ENCODE data around the gene EOLA1.
A peak's percentile ranks its signal among the peaks of the same experiment; 100 is the strongest.
"Not testable (repeated sequence)": the region's sequence is repeated elsewhere in the genome, so short reads cannot be mapped to it uniquely, and the experiment has no call there.

EOLA1 gene

DNA sequence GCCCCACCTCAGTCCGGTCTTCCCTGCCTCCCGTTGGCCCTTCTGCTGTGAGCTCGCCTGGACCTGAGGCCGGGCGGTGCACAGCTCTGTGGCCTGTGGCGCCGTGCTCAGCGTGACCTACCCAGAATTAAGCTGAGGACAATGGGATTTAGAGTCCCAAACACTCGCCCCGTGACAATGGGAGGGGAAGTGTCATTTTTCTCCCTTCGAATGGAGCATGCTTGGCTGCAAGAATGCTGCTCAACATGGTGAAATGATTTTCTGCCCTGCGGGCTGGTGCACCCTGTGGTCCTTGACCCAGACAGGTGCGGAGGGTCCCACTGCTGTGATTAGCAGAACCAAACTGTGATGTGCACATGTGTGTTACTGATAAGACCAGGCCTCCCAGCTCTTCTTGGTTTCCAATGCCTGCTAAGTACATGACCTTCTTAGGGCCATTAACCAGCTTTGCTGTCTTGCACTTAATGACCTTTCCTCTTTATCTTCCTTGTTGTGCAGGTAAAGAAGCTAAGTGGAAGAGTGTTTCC lies 772 bp downstream of the EOLA1 start:
- no peak for DNase-seq (ENCODE audit: low read depth)
- peak overlapping the region; percentile 75 for H3K4me3 ChIP-seq (ENCODE audit: low read depth, low read length)
- TF ChIP-seq, protein P1, sequence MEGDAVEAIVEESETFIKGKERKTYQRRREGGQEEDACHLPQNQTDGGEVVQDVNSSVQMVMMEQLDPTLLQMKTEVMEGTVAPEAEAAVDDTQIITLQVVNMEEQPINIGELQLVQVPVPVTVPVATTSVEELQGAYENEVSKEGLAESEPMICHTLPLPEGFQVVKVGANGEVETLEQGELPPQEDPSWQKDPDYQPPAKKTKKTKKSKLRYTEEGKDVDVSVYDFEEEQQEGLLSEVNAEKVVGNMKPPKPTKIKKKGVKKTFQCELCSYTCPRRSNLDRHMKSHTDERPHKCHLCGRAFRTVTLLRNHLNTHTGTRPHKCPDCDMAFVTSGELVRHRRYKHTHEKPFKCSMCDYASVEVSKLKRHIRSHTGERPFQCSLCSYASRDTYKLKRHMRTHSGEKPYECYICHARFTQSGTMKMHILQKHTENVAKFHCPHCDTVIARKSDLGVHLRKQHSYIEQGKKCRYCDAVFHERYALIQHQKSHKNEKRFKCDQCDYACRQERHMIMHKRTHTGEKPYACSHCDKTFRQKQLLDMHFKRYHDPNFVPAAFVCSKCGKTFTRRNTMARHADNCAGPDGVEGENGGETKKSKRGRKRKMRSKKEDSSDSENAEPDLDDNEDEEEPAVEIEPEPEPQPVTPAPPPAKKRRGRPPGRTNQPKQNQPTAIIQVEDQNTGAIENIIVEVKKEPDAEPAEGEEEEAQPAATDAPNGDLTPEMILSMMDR (IDR thresholded peaks at IDR 0.05; ENCODE audit: low read depth, low read length, missing control alignments), result no peak

DNA sequence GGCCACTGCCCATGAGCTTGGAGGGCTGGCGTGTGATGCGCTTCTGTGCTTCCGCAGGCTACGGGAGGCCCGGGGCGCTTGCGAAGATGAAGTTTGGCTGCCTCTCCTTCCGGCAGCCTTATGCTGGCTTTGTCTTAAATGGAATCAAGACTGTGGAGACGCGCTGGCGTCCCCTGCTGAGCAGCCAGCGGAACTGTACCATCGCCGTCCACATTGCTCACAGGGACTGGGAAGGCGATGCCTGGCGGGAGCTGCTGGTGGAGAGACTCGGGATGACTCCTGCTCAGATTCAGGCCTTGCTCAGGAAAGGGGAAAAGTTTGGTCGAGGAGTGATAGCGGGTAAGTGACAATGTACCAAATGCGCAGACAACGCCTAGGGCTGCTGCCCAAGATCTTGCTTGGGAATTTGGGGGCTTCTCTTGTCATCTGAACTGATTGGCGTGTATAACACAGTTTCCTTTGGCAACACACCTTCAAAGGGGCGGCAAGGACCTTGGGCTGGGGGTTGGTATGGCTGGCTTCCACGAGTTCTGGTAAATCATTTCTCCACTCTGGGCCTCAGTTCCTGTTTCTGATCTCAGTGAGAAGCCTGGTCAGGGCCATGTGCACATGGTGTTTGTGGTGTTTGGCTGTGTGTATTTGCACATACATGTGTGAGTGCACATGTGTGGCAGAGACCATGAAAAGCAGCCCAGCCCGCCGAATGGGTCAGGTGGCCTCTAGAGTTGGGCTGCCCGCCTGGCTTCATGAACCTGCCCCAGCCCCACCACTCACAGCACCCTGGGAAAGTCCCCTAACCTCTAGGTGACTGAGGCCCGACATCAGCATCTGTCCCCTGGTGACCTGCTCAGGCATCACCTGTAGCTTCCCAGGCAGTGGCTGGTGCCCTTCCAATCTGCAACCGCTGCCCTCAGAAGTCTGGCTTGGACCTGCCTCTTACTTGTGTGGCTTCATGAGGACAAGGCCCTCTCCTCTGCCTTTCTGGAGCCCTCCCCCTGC lies 5.0 kb downstream of the EOLA1 start:
- DNase-seq (ENCODE audit: low read depth); H3K4me3 ChIP-seq (ENCODE audit: low read depth, low read length): not testable (repeated sequence)

DNA sequence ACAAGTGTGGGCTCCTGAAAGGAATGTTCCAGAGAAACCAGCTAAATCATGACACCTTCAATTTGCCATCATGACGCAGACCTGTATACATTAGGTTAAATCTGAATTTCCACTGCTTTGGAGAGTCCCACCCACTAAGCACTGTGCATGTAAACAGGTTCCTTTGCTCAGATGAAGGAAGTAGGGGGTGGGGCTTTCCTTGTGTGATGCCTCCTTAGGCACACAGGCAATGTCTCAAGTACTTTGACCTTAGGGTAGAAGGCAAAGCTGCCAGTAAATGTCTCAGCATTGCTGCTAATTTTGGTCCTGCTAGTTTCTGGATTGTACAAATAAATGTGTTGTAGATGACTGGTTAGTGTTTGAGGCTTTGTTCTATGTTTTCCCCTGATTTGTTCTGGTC lies 6.2 kb downstream of the EOLA1 start:
- not testable (repeated sequence) for H3K4me3 ChIP-seq (ENCODE audit: low read depth, low read length); DNase-seq (ENCODE audit: low read depth)

DNA sequence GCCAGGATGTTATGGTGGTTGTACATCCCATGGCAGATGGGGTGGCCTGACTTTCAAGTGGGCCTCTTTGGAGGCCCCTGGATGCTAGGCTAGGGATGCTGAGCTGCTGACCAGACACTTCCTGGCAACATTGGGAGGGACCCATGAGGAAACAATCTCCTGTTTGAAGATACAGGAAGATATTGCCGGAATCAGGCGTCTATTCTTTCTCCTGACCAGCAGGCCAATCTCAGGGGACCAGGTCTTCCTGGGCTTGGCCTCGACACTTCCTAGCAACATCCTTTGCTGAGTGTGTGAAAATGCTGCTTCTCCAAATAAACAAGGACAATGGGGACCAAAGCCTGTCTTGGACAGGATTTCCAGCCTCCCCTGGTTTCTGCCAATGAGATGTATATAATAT lies 7.0 kb downstream of the EOLA1 start:
- not testable (repeated sequence) for H3K4me3 ChIP-seq (ENCODE audit: low read depth, low read length); DNase-seq (ENCODE audit: low read depth)

DNA sequence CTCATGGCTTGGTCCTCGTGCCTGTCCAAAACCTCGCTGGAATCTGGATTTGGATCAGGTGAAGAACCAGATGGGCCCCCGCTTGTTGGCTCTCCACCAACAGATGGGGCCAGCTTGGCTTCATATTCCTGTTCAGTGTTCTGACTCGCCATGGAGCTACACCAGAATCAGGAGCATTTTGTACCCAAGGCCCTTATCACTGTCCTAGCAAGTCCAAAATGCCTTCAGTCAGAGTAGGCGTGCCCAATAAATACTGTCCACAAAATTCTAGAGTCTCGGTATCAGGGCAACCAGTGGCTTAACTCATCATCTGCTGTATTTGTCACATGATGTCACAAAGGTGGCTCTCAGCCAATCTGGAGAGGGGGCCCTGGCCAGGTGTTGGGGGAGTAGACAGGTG lies 8.9 kb downstream of the EOLA1 start, which contains the start of gene HSFX3:
HSFX3 (minus strand) TSS at position 224 of the 400 bp plus-strand sequence; CDS start at position 152, 72 bp downstream.
- DNase-seq (ENCODE audit: low read depth), result not testable (repeated sequence)

DNA sequence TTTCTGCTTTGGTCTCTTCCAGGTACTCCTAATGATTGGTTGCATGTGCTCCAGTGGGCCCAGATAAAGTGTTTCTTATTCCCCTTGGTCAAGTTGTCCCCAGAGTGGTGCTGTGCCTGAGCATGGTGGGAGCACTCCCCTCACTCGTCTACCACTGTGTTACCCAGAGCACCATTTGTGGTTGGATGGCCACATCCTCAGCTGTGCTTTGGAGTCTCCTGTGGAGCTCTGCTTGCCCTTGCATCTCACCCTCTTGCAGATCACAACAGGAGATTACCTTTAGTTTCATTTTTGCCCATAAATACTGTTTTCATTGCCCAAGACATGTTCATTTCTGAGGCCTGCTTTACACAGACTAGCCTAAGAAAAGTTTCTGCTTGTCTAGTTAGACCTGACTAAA lies 9.6 kb downstream of the EOLA1 start:
- not testable (repeated sequence) for DNase-seq (ENCODE audit: low read depth)

More for the DNA sequence above, 8.9 kb downstream of the EOLA1 start, which contains the start of gene HSFX3:
- not testable (repeated sequence) for H3K4me3 ChIP-seq (ENCODE audit: low read depth, low read length)

DNA sequence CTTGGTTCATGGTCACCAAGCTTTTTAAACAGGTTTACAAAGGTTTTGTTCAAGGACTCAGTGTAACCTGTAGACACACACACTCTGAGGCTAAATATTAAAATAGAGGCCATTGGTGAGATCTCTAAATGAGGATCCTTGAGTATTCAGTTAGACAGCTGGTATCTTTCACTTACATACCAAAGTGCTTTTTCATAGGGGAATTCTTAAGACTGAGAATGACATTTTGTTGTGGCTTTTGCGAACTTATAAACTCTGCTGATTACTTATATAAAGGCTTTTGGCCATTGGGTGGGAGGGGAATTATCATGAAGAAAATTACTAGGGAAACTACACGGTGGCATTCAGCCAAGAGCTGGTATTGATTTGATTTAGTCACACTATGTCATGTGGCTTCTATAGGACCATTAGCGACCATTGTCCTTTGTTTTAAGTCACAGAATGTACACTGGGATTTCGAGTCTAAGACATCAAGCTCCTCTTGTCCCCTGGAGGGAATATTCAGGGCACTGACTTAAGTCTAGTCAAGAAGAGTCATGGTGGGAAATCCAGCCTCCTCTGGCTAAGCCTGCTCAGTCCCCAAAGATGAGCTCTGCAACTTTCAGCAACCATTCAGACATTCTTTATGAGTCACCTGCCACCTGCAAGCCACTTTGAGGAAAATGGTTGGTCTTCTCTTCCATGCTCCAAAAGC lies 10.6 kb downstream of the EOLA1 start:
- DNase-seq (ENCODE audit: low read depth); H3K4me3 ChIP-seq (ENCODE audit: low read depth, low read length): not testable (repeated sequence)

More for the DNA sequence above, 9.6 kb downstream of the EOLA1 start:
- not testable (repeated sequence) for H3K4me3 ChIP-seq (ENCODE audit: low read depth, low read length)

DNA sequence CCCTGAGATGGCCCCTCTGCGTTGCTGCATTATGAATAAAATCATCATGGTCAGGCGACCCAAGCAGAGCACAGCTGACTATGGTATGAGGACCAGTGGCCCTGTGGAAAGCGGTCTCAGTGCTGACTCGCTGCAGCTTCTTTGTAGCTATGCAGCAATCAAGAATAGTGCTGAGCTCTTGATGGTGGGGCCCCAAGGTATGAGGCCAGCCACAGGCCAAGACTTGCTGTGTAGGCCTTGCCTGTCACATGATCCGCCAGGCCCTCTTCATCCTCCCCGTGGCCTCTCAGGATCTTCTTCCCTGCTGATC lies 11.1 kb downstream of the EOLA1 start:
- DNase-seq (ENCODE audit: low read depth); H3K4me3 ChIP-seq (ENCODE audit: low read depth, low read length): not testable (repeated sequence)

DNA sequence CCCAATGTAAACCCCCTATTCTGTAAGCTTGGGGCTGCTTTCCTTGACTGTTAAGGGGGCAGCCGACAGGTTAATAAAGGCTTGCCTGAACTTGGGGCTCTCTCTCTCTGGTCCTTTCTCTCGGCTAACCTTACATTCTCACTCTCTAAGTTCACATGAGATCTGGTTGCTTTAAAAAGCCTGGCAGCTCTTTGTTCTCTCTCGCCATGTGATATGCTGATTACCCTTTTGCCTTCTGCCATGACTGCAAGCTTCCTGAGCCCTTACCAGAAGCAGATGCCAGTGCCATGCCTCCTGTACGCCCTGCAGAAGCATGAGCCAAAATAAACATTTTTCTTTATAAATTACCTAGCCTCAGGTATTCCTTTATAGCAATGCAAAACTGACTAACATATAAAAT lies 14.4 kb downstream of the EOLA1 start:
- H3K4me3 ChIP-seq (ENCODE audit: low read depth, low read length); DNase-seq (ENCODE audit: low read depth): not testable (repeated sequence)

DNA sequence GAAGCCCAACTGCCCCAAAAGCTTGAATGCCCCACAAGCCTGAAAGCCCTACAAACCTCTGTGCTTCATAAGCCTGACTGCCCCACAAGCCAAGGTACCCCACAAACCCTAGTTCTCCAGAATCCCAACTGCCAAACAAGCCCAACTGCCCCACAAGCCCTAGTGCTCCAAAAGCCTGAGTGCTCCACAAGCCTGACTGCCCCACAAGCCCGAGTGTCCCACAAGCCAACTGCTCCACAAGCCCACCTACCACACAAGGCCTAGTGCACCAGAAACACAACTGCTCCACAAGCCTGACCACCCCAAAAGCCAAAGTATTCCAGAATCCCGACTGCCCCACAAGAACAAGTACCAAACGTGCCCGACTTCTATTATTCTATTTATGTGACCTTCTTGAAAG lies 22.5 kb downstream of the EOLA1 start:
- no peak overlapping the region for H3K4me3 ChIP-seq (ENCODE audit: low read depth, low read length)
- TF ChIP-seq, protein P1 (IDR thresholded peaks at IDR 0.05; ENCODE audit: low read depth, low read length, missing control alignments), result no peak
- no peak for DNase-seq (ENCODE audit: low read depth)

DNA sequence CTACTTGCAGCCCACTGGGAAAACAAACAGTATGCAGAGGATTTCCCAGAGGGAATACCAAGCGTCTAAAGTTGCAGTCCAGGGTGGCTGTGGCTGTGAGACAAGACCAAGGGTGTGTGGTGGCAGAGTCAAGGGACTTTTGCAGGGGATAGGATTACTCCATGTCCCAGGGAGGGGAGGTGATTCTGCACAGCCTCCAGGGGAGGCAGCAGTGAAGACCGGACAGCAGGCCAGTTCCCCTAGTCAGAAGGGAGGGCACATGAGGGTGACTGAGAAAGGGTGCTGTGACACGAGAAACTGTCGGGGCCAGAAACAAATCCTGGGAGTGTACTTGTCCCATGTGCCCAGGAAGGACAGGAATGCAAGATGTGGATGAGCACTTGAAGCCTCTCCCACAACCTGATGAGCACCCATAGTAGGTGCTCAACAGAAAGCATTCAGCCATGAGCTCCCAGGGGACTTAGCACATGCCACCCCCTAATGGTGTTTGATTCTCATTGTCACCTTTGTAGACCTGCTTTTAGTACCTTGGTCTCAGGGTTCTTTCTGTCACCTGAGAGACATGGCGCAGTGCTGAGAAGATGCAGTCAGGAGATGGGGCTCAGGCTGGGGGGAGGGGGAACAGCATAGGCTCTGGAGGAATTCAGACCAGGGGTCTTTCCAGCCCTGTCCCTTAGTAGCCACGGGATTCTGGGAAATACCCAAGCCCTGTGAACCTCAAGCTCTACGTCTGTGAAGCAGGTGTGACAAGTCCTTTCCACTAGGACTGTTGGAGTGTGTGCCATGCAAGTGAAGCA lies 27.0 kb downstream of the EOLA1 start:
- TF ChIP-seq, protein P1 (IDR thresholded peaks at IDR 0.05; ENCODE audit: low read depth, low read length, missing control alignments), result no peak
- no peak overlapping the region for H3K4me3 ChIP-seq (ENCODE audit: low read depth, low read length)
- no peak for DNase-seq (ENCODE audit: low read depth)

All from GM12864 (cell line).